SW 1271 (cell line): ENCODE measurements around the gene KDELR3.
A peak's percentile ranks its signal among the peaks of the same experiment; 100 is the strongest.

Experiments used
- DNase-seq, 2 experiments: peaks; one replicate each; lab custom pipeline; 2025; lab: John Stamatoyannopoulos, UW

KDELR3 gene

DNA sequence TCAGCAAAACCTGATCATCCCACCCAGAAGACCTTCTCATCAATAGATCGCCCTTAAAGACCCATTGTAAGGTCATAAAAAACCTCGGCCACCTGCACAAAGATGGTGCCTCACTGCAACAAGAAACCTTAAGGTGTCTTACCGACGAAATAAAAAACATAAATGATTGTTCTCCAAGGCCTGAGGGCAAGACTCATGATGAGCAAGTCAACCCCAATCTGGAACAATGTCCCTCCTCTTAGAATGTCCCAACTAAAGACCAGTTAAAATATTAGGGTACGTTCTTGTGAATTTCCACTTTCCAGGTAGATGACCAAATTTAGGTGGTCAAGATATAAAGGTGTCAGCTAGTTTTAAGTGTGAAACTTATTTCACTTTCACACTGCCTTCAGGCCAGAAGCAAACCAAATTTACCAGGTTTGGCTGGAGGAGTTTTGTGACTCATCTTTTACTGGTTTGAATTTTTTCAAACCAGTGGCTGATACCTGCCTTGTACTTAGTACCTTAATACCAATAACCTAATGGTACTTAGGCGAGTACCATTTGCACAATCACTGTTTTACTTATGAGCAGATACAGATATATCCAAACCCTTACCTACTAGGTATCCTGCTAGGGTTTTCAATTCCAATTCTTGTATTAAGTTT lies 14.9 kb downstream of the KDELR3 start:
- no peak for DNase-seq

- DNase-seq: no peak
Observed at GRCh38 chr22:38484244-38484643, 16.3 kb downstream of the KDELR3 start.

- DNase-seq: no peak
Observed at GRCh38 chr22:38485783-38486182, 17.9 kb downstream of the KDELR3 start.

DNA sequence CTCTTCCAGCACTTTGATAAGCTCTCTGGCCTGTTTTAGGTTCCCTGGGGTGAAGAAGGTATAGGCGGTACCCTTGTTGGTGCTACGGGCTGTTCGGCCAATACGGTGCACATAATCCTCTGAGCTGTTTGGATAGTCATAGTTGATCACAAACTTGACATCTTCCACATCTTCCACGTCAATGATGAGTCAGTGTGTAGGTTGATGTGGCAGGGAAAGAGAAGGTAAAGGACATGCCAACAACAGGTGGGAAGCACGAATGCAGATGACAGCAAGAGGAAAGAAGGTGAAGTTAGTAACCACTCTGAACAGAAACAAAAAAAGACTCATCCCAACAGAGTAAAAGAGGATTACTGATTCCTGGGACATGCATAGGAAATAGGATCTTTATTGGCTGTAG lies 20.1 kb downstream of the KDELR3 start:
- no peak for DNase-seq

DNA sequence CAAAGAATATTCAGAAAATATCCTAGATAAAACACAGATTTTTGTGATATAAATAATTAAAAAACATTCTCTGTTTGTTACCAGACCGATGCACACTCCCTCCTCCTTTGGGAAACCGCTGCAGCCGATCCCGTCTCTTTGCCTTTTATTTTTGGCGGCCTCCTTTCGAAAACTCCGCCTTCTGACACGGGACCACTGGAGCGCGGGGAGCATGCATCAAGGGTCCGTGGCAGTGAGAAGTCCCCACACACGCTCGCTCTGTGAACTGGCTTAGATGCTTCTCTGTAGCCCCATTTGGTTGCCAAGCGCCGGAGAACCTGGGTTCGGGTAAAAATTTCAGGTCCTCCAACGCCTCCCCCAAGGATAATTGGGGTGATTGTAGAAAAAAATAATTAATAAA lies 21.2 kb downstream of the KDELR3 start:
- no peak for DNase-seq

- no peak for DNase-seq
Observed at GRCh38 chr22:38489561-38490145, 21.8 kb downstream of the KDELR3 start.

DNA sequence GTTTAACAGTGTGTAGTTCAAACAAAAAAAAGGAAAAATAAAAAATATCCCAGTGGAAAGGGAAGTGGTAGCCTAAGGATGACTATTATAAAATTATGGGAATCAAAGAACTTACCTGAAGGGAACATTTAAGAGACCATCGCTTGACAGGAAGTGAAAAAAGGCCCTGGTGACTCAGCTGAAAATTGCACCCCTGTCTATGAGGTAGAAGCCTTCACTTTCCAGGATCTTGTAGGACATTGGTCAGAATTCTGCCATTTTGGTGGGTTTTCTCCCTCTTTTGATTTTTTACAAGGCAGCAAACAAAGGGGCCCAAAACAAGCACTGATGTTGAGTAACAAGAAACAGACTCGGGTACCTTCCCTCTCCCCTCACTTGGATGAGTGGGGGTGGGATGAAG lies 22.6 kb downstream of the KDELR3 start:
- no peak for DNase-seq

DNA sequence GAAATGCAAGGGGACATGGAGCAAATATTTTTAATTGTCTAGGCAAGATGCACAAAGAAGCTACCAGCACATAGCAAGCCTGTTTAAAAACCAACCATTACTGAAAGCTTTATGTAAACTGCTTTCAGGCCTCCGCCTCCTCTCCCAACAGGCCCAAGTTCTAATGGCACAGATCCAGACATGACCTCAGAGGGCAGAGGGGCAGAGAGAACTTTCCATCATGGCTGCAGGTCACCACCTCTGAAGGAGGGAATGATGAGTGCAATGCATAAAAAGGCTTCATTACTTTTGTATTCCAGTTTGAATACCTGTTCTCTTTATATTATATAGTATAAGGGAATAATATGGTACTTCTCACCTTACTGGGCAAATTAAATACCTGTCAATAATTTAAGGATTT lies 23.0 kb downstream of the KDELR3 start:
- no peak for DNase-seq

- no peak for DNase-seq
Observed at GRCh38 chr22:38491707-38492348, 23.9 kb downstream of the KDELR3 start.

DNA sequence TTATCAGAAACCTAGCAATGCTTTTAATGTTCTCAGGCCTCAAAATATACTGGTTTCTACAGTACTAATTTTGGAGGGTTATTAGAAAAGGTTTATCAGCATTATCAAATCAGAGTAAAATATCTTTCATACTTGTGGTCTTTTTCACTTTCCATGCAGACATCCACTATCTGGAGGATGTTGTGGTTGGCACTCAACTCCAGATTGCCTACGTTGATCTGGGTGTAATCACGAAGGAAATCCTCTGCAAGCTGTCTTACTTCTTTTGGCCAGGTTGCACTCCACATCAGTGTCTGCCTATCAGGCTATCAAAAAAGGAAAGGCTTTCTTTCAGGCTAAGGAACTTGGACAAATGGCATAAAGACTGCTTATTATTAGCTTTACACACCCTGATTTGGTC lies 26.6 kb downstream of the KDELR3 start:
- no peak for DNase-seq

- no peak for DNase-seq
Observed at GRCh38 chr22:38494939-38495338, 27.0 kb downstream of the KDELR3 start.

DNA sequence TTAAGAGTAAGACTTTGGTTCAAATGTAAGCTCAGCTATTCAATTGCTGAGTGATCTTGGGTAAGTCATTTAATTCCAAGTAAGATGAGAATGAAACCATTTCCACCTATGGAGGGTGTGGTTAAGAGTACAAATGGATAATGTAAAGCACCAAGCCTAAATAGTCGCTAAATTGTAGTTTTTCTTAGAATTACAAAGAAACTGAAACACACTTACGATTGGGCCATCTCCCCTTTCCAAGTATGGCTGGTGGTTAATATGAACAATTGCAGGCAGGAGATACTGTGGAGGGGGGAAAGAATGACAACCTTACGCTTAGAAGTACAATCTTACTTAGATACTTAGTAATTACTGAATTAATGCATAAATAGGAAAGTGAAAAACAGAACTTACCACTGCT lies 30.0 kb downstream of the KDELR3 start:
- no peak for DNase-seq

DNA sequence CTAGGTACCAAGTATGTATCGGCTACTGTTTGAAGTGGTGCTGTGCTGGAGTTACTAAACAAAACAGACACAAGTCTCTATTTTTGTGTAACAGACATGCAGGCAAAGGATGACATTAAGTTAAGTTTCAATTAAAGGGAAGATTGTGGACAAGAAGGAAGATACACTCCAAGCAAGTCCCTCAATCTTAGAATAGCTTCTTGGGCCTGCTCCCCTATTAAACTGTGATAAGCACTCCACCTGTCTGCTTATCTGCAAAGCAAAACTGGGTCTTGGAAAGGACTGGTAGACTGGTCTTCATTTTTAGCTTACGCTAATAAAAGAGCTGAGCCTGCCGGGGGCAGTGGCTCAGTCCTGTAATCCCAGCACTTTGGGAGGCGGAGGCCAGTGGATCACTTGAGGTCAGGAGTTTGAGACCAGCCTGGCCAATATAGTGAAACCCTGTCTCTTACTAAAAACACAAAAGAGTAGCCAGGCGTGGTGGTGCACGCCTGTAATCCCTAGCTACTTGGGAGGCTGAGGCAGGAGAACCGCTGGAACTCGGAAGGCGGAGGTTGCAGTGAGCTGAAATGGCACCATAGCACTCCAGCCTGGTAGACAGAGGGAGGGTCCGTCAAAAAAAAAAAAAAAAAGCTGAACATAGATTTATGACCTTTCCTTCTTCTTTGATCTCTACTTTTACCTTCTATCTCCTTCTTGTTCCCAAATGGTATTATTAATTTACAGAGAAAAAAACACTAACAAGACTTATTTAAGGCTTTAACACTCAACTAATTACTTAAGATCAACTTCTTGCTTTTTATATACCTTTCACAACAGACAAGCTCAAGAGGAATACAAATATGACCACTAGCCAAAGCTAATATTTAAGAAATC lies 34.1 kb downstream of the KDELR3 start:
- DNase-seq: no peak

DNA sequence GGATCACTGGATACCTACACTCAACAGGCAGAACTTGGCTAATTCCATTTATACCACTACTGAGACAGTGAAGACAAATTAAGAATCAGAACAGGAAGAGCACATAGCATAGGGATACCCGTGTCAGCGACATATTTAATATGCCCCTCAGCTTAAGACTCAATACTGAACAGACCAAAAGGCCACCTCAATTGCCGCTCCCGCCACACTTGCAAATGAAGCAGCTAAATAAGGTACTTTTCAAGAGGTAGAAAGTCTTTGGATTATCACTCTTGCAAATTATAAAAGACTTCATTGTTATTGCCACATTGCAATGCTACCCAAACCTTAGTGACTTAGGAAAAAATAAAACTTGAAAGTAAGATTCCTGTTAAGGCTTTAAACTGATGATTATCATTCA lies 35.1 kb downstream of the KDELR3 start:
- no peak for DNase-seq

- peak in 1 of 2 experiments; percentile 35 for DNase-seq
Observed at GRCh38 chr22:38504731-38505540, 37.0 kb downstream of the KDELR3 start.

DNA sequence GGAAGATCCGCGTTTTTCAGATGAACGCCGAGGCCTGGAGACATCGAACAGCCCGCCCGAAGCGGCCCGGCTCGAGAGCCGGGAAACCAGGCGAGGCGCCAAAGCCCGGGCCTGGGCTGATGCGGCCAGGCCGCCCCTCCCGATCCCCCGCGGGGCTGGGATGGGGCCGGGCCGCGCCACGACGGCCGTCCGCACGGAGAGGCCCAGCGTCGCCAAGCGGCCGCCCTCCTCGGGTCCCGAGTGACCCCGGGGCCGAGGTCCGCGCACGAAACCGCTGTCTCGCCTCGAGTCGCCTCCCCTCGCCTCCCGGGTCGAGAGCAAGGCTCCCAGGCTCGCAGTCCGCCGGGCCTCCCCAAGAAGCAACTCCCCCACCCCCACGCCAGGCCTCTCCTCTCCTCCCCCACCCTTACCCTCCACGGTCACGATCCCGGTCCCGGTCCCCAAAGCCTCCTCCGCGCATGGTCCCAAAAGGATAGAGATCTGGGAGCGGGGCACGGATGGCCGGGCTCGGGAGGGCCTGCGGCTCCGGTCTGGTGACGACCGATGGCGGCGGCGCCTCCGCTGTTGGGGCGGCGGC lies 37.7 kb downstream of the KDELR3 start:
- peak in 1 of 2 experiments; percentile 20 for DNase-seq

GRCh38 chr22:38506118-38506962 lies 38.4 kb downstream of the KDELR3 start, which contains the start of gene DDX17:
Gene DDX17 (minus strand): TSS chr22:38506311.
- peak; percentile 73 to 90 for DNase-seq

DNA sequence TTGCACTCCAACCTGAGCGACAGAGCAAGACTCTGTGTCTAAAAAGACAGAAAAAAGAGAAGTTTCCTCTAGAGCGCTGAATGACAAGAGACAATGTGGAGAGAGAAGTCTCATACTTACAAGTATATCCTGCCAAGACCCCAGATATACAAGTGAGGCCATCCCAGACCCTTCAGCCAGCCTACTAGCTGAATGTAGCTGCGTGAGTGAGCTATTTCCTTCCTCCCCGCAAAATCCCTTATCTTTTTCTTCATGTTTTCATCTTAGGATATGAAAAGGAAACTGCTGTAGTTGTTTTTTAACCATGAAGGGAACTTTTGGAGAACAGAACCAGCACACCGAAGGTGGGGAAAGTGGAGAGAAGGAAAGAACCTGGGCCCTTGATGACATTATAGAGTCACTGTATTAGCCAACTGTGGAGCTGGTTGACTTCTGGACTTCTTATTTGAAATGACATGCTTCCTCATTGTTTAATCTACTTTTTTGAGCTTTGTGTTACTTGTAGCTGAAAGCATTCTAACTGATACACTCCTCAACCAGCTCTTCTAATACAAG lies 42.6 kb downstream of the KDELR3 start:
- DNase-seq: no peak

GRCh38 chr22:38513063-38513462 lies 45.2 kb downstream of the KDELR3 start:
- DNase-seq: no peak

GRCh38 chr22:38518620-38519019 lies 50.7 kb downstream of the KDELR3 start:
- DNase-seq: no peak
